AG10803 (cell line): ENCODE results near the gene ALDH9A1.
"Not testable (repeated sequence)": the region's sequence is repeated elsewhere in the genome, so short reads cannot be mapped to it uniquely, and the experiment has no call there.

Source experiments
- DNase-seq: peaks from one replicate; pipeline ENCODE4 v3.0.0; 2010; ENCODE audit warnings: low read depth
- H3K4me3 ChIP-seq: 2 replicates; pipeline ENCODE4 v1.5.1; 2011; ENCODE audit warnings: mild to moderate bottlenecking, low read length, control low read depth
- TF ChIP-seq, protein P1 (sequence below): conservative IDR thresholded peaks from 2 replicates; pipeline ENCODE4 v1.5.1; 2011; ENCODE audit warnings: mild to moderate bottlenecking, low read length, control low read depth, inconsistent platforms

The ALDH9A1 gene

DNA sequence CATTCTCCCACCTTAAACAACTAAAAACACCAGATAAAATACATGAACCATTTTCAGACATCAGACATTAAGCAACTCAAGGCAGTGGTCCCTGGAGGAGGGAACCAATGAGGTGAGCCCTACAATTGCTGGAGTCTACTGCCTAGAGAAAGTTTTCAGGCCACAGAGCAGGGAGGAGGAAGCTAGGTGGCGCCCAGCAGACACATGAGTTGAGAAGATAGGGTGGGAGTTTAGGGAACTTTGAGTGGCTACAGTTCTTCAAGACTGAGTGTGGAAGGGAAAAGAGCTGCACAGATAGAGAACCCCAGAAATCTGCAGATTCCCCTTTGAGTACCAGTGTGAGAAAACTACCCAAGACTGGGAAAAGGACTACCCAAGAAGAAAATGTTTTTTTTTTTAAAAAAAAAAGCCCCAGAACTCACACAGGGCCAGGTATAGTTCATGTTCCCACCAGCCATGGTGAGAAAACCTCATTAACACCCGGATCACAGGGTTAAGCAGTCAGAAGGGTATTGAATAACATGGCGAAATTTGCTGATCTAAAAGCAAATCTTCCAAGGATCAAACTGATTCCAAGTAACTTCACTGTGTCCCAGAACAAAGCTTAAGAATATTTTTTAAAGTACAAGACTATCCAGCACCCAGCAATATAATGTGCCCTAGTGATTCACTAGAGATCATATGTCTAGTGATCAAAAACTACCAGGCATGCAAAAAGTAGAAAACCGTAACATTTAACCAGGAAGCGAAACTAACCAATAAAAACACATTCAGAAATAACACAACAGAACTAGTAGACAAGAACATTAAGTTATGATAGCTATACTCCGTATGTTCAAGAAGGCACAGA is 12.0 kb downstream of the ALDH9A1 start:
- TF ChIP-seq, protein P1, sequence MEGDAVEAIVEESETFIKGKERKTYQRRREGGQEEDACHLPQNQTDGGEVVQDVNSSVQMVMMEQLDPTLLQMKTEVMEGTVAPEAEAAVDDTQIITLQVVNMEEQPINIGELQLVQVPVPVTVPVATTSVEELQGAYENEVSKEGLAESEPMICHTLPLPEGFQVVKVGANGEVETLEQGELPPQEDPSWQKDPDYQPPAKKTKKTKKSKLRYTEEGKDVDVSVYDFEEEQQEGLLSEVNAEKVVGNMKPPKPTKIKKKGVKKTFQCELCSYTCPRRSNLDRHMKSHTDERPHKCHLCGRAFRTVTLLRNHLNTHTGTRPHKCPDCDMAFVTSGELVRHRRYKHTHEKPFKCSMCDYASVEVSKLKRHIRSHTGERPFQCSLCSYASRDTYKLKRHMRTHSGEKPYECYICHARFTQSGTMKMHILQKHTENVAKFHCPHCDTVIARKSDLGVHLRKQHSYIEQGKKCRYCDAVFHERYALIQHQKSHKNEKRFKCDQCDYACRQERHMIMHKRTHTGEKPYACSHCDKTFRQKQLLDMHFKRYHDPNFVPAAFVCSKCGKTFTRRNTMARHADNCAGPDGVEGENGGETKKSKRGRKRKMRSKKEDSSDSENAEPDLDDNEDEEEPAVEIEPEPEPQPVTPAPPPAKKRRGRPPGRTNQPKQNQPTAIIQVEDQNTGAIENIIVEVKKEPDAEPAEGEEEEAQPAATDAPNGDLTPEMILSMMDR, result no peak
- no peak overlapping the region for H3K4me3 ChIP-seq
- no peak for DNase-seq

DNA sequence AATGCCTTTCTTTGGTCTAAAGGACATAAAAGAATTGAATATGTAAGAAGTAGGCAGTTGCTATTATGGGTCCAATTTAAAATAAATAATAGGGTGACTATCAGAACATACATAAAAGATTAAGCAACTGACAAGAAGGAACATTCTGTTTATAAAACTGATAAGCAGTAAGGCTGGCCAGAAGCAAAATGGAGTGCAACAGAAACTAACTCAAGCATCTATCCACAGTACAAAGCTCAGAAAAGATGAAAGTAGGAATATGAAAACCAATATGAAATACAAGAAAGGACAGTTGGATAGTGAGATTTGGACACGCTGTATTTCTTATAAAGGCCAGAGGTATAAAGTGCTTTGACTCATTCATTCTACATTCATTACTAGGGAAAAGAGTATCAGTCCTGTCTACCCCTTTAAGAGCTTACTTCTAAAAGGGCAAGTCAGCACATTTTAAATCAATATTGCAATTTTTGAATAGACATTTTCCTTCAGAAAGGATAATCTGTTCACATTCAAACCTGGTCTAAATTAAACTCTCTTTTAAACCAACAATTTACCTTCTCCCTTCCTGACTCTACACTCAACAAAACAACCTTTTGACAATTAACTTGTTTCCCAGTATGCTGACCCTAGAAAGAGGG is 14.4 kb downstream of the ALDH9A1 start:
- no peak overlapping the region for H3K4me3 ChIP-seq
- DNase-seq, result no peak
- TF ChIP-seq, protein P1, result no peak

DNA sequence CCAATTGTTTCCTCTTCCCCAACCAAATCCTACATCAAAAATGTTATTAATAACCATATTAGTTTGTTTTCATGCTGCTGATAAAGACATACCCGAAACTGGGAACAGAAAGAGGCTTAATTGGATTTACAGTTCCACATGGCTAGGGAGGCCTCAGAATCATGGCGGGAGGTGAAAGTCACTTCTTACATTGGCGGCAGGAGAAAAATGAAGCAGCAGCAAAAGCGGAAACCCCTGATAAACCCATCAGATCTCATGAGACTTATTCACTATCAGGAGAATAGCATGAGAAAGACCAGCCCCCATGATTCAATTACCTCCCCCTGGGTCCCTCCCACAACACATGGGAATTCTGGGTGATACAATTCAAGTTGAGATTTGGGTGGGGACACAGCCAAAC is 17.6 kb downstream of the ALDH9A1 start:
- H3K4me3 ChIP-seq, DNase-seq: not testable (repeated sequence)

DNA sequence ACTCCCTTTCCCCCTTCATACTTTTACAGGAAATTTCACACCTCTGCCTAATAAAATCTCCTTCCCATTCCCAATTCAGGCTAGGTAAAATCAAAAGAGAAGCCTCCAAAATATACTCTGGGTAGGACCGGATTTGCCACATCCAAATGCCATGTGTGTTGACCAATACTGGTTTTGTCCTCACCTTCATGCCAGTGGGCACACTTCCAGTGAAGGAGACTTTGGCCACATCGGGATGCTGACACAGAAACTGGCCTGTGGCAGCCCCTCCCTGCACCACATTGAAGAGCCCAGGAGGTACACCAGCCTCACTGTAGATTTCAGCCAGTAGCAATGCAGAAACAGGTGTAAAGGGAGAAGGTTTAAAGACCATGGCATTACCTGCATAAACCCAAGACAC is 18.1 kb downstream of the ALDH9A1 start:
- H3K4me3 ChIP-seq, result no peak overlapping the region
- DNase-seq, result no peak
- TF ChIP-seq, protein P1, result no peak

DNA sequence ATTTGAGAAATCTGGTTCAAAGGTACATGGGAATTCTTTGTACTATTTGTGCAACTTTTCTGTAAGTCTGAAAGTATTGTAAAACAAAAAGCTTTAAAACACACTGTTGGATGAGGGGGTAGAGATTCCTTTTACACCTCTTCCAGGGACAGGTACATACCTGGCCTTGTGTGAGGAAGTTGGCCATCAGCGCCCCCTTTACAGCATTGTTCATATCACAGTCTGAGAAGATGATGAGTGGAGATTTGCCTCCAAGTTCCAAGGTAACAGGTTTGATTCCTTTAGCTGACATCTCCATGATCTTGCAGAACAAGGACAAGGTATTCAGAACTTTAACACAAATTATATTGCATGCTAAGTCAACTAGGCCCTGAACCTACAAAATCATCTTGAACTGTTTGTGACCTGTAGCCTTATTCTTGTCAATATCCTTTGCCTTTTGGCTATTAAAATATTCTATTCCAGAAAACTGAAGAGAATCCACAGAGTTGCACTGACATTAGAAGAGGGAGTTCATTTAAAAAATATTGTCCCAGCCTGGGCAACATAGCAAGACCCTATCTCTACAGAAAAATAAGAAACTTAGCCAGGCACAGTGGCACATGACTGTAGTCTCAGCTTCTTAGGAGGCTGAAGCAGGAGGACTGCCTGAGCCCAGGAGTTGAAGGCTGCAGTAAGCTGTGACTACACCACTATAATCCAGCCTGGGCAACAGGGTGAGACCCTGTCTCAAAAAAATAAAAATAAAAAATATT is 18.9 kb downstream of the ALDH9A1 start:
- TF ChIP-seq, protein P1, result no peak
- DNase-seq, result no peak
- H3K4me3 ChIP-seq, result no peak overlapping the region

DNA sequence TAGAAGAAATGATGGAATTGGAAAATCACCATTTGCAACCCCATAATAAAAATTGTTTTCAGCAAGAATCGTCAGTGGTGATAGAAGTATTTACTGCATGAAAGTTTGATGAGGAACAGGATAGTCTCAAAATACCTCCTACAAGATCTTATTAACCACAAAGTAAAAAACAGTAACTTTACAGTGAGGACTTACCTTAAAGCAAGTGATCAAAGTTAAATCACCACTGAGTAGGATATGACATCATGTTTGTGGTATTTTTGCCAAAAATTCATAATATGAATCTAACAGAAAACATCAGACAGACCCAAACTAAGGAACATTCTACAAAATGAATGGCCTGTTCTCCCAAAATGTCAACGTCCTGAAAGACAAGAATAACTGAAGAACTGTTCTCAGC is 19.9 kb downstream of the ALDH9A1 start:
- no peak overlapping the region for H3K4me3 ChIP-seq
- TF ChIP-seq, protein P1, result no peak
- no peak for DNase-seq

DNA sequence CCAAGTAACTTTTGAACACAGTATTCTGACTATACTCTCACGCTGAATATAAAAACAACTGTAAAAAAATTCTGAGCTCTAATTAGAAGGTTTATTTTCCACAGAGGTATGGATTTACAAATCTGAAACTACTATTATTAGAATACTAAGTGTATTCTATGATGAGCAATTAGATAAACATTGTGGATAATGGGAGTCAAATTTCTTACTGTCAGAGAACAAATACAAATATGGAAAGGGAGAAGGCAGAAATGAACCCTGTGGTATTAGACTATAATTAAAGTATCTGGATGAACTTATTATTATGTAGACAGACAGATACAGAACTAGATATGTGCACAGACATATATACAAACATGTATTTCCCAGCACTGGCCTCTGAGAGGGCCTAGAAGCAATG is 22.6 kb downstream of the ALDH9A1 start:
- H3K4me3 ChIP-seq, result no peak overlapping the region
- TF ChIP-seq, protein P1, result no peak
- no peak for DNase-seq
